Fibroblast of skin of scalp (primary cell): ENCODE measurements around the gene ZFYVE19.
A peak's percentile ranks its signal among the peaks of the same experiment; 100 is the strongest.

Experiments used
- DNase-seq: peaks from one replicate; pipeline ENCODE4 v3.0.0-alpha.2; 2013

The ZFYVE19 gene

GRCh38 chr15:40775740-40776536, 31.0 kb upstream of the ZFYVE19 start:
- DNase-seq, result no peak

- peak; percentile 34 for DNase-seq
Observed at GRCh38 chr15:40776537-40777141, 30.2 kb upstream of the ZFYVE19 start.

- no peak for DNase-seq
Observed at GRCh38 chr15:40782609-40783227, 24.2 kb upstream of the ZFYVE19 start.

GRCh38 chr15:40785164-40785563, 21.7 kb upstream of the ZFYVE19 start:
- DNase-seq, result no peak

DNA sequence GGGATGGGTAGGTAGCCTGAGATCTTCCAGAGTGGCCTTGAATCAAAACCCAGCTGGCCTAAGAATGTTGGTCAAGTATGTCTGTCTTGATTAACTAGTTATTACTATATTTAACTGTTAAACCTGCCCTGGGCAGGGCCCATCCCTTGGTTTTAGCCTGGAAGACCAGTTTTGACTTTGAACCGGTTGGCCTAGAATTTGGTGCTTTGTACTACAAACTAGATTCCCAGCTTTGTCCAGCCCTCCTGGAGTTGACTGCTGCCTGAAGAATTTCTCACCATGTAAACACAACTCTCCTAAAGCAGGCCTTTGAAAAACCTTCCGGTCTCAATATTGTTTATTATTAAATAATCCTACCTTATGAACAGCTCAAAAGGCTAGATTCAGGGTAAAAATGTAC, 21.1 kb upstream of the ZFYVE19 start:
- no peak for DNase-seq

DNA sequence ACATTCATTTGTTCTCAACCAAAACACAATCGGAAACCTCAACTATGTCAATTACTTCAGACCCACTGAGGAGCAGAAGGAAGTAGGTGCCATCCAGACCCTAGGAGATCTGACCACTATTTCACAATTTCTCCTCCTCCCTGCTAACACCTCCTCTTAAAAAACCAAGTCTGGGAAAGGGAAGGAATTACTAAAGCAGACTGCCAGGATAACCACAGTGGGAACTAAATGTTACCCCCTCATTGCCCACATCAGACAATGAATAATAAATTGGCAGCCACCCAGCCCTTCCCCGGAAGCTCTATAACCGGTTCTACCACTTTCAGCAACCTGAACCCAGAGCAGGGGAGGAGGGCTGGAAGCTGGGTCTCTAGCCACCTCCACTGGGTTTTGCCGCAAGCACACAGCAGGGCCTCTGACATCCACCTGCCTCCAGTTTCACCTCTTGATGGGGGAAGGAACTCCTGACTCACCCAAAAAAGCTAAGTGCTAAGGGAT, 19.5 kb upstream of the ZFYVE19 start:
- DNase-seq, result peak; percentile 67

GRCh38 chr15:40787991-40788390, 18.9 kb upstream of the ZFYVE19 start:
- DNase-seq, result no peak

DNA sequence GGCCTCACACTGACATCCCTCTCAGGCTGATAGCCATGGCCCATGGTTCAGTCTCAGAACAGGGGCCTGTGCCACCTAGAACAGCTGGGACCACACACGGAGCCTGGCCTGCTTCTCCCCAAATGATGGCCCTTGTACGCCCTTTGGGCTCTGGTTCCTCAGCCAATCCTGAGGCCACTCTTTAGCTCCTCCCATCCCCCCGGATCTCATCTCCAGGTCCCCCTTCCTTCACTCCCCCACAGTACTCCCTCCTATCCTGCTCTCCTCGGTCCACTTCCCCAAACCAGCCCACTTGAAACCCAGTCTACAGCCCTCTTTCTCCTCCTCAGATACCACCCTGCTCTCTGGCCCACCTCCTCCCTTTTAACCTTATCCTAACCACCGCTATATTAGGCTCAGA, 17.8 kb upstream of the ZFYVE19 start:
- DNase-seq, result no peak

DNA sequence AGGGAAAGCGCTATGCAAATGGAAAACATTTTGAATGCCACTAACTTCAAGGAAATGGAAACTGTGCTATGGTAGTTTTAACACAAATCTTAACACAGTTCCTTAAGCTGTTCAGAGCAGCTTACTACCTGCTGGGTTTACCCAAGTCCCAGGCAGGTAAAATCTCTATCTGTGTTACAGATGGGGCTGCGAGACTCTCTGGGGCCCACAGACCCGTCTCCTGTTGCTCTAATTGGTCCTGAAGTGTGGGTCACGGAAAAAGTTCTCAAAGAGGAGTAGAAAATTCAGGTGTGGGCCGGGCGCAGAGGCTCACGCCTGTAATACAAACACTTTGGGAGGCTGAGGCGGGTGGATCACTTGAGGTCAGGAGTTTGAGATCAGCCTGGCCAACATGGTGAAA, 16.9 kb upstream of the ZFYVE19 start:
- no peak for DNase-seq

- no peak for DNase-seq
Observed at GRCh38 chr15:40790718-40791117, 16.2 kb upstream of the ZFYVE19 start.

GRCh38 chr15:40792394-40792793, 14.5 kb upstream of the ZFYVE19 start:
- DNase-seq, result no peak

- DNase-seq, result peak; percentile 83
Observed at GRCh38 chr15:40793216-40793989, 13.5 kb upstream of the ZFYVE19 start.

DNA sequence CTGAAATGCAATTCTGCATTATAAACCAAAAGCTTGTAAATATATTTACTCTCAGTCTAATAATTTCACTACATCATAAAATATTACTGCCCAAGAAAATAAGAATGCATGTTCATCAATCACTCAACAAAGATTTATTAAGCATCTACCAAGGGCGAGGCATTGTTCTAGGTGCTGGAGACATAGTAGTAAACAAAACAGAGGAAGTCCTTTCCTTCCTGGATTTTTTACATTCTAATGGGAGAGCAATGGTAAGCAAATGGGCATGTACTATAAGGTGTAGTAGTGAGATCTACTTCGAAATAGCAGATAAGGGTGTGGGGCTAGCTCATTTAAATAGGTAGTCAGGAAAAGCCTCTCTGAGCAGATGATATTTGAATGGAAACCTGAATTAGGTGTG, 10.8 kb upstream of the ZFYVE19 start:
- DNase-seq, result no peak

GRCh38 chr15:40796512-40796911, 10.4 kb upstream of the ZFYVE19 start:
- DNase-seq, result no peak

DNA sequence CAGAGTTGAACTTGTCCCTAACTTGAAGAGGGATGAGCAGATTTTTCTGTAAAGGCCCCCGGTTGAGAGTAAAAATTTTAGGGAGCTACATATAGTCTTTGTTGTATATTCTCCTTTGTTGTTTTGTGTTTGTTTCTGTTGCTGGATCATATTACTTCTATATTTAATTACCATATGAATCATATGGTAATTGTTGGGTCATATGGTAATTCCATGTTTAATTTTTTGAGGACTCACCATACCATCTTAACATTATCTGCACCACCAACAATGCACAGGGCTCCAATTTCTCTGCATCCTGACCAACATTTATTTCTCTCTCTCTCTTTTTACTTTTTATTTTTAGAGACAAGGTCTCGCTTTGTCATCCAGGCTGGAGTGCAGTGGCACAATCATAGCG, 7.4 kb upstream of the ZFYVE19 start:
- no peak for DNase-seq

- DNase-seq, result no peak
Observed at GRCh38 chr15:40803076-40803475, 3.8 kb upstream of the ZFYVE19 start.

- no peak for DNase-seq
Observed at GRCh38 chr15:40803688-40804087, 3.2 kb upstream of the ZFYVE19 start.

DNA sequence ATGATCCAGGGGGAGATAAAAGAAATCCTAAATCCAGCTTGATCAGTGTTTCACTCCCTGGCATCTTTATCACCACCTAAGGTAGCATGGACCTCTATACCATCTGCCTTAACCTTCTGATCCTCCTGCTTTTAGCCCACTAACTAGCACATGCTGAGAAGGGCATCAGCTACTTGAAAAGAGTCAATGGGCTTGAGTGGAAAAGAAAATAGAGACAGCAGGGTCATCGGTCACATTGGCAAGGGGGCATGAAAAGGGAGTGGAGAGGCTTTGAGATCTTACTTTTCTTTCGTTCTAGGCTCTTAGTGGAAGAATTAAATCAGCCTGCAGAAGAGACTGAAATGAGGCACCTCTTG, 239 bp upstream of the ZFYVE19 start:
- DNase-seq, result no peak

GRCh38 chr15:40807888-40808461, 1.1 kb downstream of the ZFYVE19 start:
- DNase-seq, result no peak

DNA sequence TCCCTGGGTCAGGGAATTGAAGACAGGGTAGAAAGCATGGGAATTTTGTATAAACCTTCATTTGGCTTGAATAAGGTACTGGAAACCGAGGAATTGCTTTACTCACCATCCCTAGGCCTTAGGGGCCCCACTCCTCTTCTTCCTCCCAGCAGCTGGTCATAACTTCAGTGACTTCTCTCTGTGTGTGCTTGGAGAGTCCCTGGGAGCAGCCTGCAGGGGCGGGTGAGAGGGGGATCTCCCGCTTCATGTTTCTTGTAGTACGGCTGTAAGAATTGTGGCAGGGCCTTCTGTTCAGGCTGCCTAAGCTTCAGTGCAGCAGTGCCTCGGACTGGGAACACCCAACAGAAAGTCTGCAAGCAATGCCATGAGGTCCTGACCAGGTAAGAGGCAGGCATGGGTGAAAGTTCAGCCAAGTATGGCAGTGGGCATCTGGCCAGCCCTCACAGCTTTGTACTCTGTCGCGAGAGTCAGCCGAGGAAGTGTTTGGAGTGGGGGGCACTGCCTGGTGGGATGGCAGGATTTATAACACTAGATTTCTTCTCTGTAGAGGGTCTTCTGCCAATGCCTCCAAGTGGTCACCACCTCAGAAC, 2.1 kb downstream of the ZFYVE19 start:
- no peak for DNase-seq

- no peak for DNase-seq
Observed at GRCh38 chr15:40812721-40813425, 6.0 kb downstream of the ZFYVE19 start.
